Thyroid gland (tissue), 4 donors: ENCODE data around the gene ETDB.
"Not testable (repeated sequence)": the region's sequence is repeated elsewhere in the genome, so short reads cannot be mapped to it uniquely, and the experiment has no call there.

Source experiments
- CTCF ChIP-seq, 6 experiments: fragments of 200-600 bp in 3 of 6; fragments of 450-650 bp in 3 of 6; sonication (generic) in 3 of 6; IDR thresholded peaks; one replicate each; pipeline ENCODE4 v1.5.1; 2016 to 2019; ENCODE audit warnings: antibody characterized with exemption in 6 of 6, mild to moderate bottlenecking in 2 of 6, inconsistent platforms in 1 of 6, moderate library complexity in 1 of 6
- POLR2A ChIP-seq, 2 donors: fragments of 450-650 bp; IDR thresholded peaks; one replicate each; pipeline ENCODE4 v1.6.1; 2017; ENCODE audit warnings: antibody characterized with exemption in 2 of 2, mild to moderate bottlenecking in 2 of 2, moderate library complexity in 1 of 2

- TF ChIP-seq POLR2A, CTCF (IDR thresholded peaks at IDR 0.05): not testable (repeated sequence)
Observed at GRCh38 chrX:135097196-135097744, 23.1 kb downstream of the ETDB start.
